ENCODE data around the gene SLC24A1.

DNA sequence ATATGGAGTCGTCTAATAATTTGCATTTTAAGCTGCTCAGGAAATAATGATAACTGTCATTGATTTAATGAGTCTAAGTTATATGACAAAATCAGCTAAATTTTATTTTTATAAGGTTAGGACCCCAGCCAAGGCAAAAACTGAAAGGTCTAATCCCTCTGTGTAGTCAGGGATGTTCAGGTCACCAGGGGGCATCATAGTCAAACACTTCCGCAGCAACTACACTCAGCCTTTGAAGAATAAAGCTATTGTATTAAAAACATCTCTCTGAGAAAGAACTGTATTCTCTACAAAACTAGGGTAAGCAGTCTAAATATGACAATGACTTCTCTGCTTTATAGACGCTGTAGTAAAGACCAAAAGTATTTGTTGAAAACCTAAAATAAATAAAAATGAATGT, 25.8 kb upstream of the SLC24A1 start:
- TF ChIP-seq, protein P1, sequence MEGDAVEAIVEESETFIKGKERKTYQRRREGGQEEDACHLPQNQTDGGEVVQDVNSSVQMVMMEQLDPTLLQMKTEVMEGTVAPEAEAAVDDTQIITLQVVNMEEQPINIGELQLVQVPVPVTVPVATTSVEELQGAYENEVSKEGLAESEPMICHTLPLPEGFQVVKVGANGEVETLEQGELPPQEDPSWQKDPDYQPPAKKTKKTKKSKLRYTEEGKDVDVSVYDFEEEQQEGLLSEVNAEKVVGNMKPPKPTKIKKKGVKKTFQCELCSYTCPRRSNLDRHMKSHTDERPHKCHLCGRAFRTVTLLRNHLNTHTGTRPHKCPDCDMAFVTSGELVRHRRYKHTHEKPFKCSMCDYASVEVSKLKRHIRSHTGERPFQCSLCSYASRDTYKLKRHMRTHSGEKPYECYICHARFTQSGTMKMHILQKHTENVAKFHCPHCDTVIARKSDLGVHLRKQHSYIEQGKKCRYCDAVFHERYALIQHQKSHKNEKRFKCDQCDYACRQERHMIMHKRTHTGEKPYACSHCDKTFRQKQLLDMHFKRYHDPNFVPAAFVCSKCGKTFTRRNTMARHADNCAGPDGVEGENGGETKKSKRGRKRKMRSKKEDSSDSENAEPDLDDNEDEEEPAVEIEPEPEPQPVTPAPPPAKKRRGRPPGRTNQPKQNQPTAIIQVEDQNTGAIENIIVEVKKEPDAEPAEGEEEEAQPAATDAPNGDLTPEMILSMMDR (optimal IDR thresholded peaks at IDR 0.05 in 1 of 3, IDR thresholded peaks at IDR 0.05 in 1 of 3, conservative IDR thresholded peaks at IDR 0.05 in 1 of 3; ENCODE audit: extremely low read depth in 1 of 3, insufficient read depth in 2 of 3, low read length in 3 of 3): peak in 1 of 3 experiments; percentile 37
- no peak for TF ChIP-seq EZH2 (IDR thresholded peaks at IDR 0.05; ENCODE audit: low read length)

All from keratinocyte (primary cell).